CD14-positive monocyte (primary cell): ENCODE data around the gene SMARCAL1. TPM values are rescaled to one million over a fixed set of nuclear protein-coding genes. Genes with fewer than 3 reads are reported as not detected.

ENCODE experiments used
- DNase-seq, 3 donors: peaks; one replicate each; pipeline ENCODE4 v3.0.0-alpha.2; 2011 to 2022
- H2AFZ ChIP-seq: 2 replicates; pipeline ENCODE4 v1.6.0; 2012; ENCODE audit warnings: mild to moderate bottlenecking, low read depth, low read length, inconsistent platforms; ENCODE audit not compliant: insufficient read depth, poor library complexity, severe bottlenecking
- H3K27ac ChIP-seq, 2 donors: 1 replicate in 1 of 2; 2 replicates in 1 of 2; pipeline ENCODE4 v1.5.1; 2012 to 2013; ENCODE audit warnings: low read length in 2 of 2, control low read depth in 1 of 2, inconsistent platforms in 1 of 2, low read depth in 1 of 2, mild to moderate bottlenecking in 1 of 2
- H3K27me3 ChIP-seq, 2 donors: one replicate each; pipeline versions ENCODE4 v1.6.0 to v1.6.1; 2011 to 2013; ENCODE audit warnings: low read length in 2 of 2; ENCODE audit not compliant: control insufficient read depth in 2 of 2, insufficient read depth in 2 of 2
- H3K36me3 ChIP-seq, 2 donors: replicated peaks in 1 of 2; 1 replicate in 1 of 2; 2 replicates in 1 of 2; pipeline versions ENCODE4 v1.5.1 to v1.6.1; 2012 to 2013; ENCODE audit warnings: low read length in 2 of 2, control low read depth in 1 of 2, inconsistent platforms in 1 of 2, mild to moderate bottlenecking in 1 of 2; ENCODE audit not compliant: insufficient read depth in 2 of 2, control insufficient read depth in 1 of 2
- H3K4me1 ChIP-seq, 2 donors: 1 replicate in 1 of 2; 2 replicates in 1 of 2; pipeline versions ENCODE4 v1.5.1 to v1.6.1; 2012 to 2013; ENCODE audit warnings: low read length in 2 of 2, control low read depth in 1 of 2, inconsistent platforms in 1 of 2, mild to moderate bottlenecking in 1 of 2, moderate library complexity in 1 of 2; ENCODE audit not compliant: insufficient read depth in 2 of 2, control insufficient read depth in 1 of 2
- H3K4me2 ChIP-seq: replicated peaks from 2 replicates; pipeline ENCODE3; 2012; ENCODE audit warnings: low read length, moderate library complexity, mild to moderate bottlenecking; ENCODE audit not compliant: poor library complexity, severe bottlenecking; ENCODE audit errors: extremely low read depth
- H3K4me3 ChIP-seq, 3 experiments: fragments of 200-600 bp in 1 of 3; sonication (generic) in 1 of 3; replicated peaks in 1 of 3; 1 replicate in 2 of 3; 2 replicates in 1 of 3; pipeline ENCODE4 v1.5.1; 2011 to 2013; ENCODE audit warnings: low read length in 3 of 3, mild to moderate bottlenecking in 3 of 3, control low read depth in 2 of 3, low read depth in 2 of 3, inconsistent platforms in 1 of 3, moderate library complexity in 1 of 3
- H3K79me2 ChIP-seq: 2 replicates; pipeline ENCODE4 v1.6.0; 2012; ENCODE audit warnings: mild to moderate bottlenecking, control low read depth, inconsistent platforms, low read length, moderate library complexity; ENCODE audit not compliant: insufficient read depth
- H3K9ac ChIP-seq: 2 replicates; pipeline ENCODE4 v1.6.0; 2017; ENCODE audit warnings: low read length, mild to moderate bottlenecking; ENCODE audit not compliant: insufficient read depth, poor library complexity, severe bottlenecking
- H3K9me3 ChIP-seq, 2 donors: replicated peaks in 1 of 2; 1 replicate in 1 of 2; 2 replicates in 1 of 2; pipeline versions ENCODE4 v1.5.1 to v1.6.1; 2012 to 2013; ENCODE audit warnings: low read length in 2 of 2, control low read depth in 1 of 2; ENCODE audit not compliant: control insufficient read depth in 1 of 2, insufficient read depth in 1 of 2
- H4K20me1 ChIP-seq: 2 replicates; pipeline ENCODE4 v1.6.0; 2012; ENCODE audit warnings: mild to moderate bottlenecking, low read length, control low read depth, moderate library complexity; ENCODE audit not compliant: insufficient read depth
- H3K27ac Mint-ChIP-seq, 7 donors: one replicate each; pipeline ENCODE4 v1.8.0; 2020; ENCODE audit warnings: mild to moderate bottlenecking in 7 of 7, mixed read lengths in 7 of 7, moderate library complexity in 6 of 7, inconsistent platforms in 2 of 7
- H3K27me3 Mint-ChIP-seq, 3 donors: one replicate each; pipeline ENCODE4 v1.8.0; 2021 to 2022; ENCODE audit warnings: low read depth in 3 of 3, mild to moderate bottlenecking in 3 of 3, mixed read lengths in 3 of 3, moderate library complexity in 3 of 3, inconsistent platforms in 1 of 3
- H3K36me3 Mint-ChIP-seq, 2 donors: one replicate each; pipeline ENCODE4 v1.8.0; 2020; ENCODE audit warnings: mixed read lengths in 2 of 2, inconsistent platforms in 1 of 2, mild to moderate bottlenecking in 1 of 2
- H3K4me1 Mint-ChIP-seq: one replicate; pipeline ENCODE4 v1.8.0; 2020; ENCODE audit warnings: mild to moderate bottlenecking, mixed read lengths
- H3K4me3 Mint-ChIP-seq, 2 donors: one replicate each; pipeline ENCODE4 v1.8.0; 2020; ENCODE audit warnings: mild to moderate bottlenecking in 2 of 2, mixed read lengths in 2 of 2, moderate library complexity in 1 of 2
- H3K9me3 Mint-ChIP-seq, 7 donors: one replicate each; pipeline ENCODE4 v1.8.0; 2020 to 2022; ENCODE audit warnings: mixed read lengths in 7 of 7, mild to moderate bottlenecking in 6 of 7, moderate library complexity in 6 of 7, inconsistent platforms in 2 of 7
- CTCF ChIP-seq: fragments of 200-600 bp; IDR thresholded peaks from one replicate; pipeline ENCODE4 v1.8.0; 2022; ENCODE audit warnings: antibody characterized with exemption, mild to moderate bottlenecking
- WGBS: methylation state at CpG from one replicate; pipeline ENCODE4 v1.1.5; 2013; ENCODE audit warnings: missing lambda C conversion rate; ENCODE audit not compliant: insufficient coverage; 5-methylcytosine and 5-hydroxymethylcytosine counted together
- intact Hi-C, 2 donors: fragments of 100-400 bp; cut with micrococcal nuclease; formaldehyde crosslinking; loops; one replicate each; pipeline versions ENCODE4 v1.15.0 to v1.15.1; 2023
- polyA plus RNA-seq, 3 donors: library from polyadenylated mRNA; depleted of rRNA in 1 of 3; unstranded in 2 of 3; stranded (reverse) in 1 of 3; fragments of 300-500 nt in 2 of 3; fragments of >200 nt in 1 of 3; fragmentation: Illumina TruSeq in 2 of 3; gene quantifications; 1 replicate in 2 of 3; 2 replicates in 1 of 3; pipeline ENCODE4 v1.2.3, GENCODE V29; 2012 to 2021

The SMARCAL1 gene
- polyA plus RNA-seq, 3 donors, result 10.5 to 13.3 (median 11.5) TPM

- no peak overlapping the region for H2AFZ ChIP-seq
- H3K4me2 ChIP-seq, result no peak overlapping the region
- no peak overlapping the region for H3K4me3 ChIP-seq
- no peaks in the 10 kb centered on the region for H3K4me1 ChIP-seq
- intact Hi-C loops, result no loop called here
- H3K9me3 ChIP-seq, result no peaks in the 10 kb centered on the region
- no peak for TF ChIP-seq CTCF
- H3K9ac ChIP-seq, result no peak overlapping the region
- DNase-seq, result no peak
- no peaks in the 10 kb centered on the region for H4K20me1 ChIP-seq
- WGBS, result no CpG with 5 or more reads among the region's 1 CpG
- H3K36me3 ChIP-seq, result no peaks in the 10 kb centered on the region
- Mint-ChIP-seq H3K9me3 (peaks cover 0 to 7% (median 0%) of the 10 kb centered on the region in 7 donors), H3K4me1 (no peaks in the 10 kb centered on the region), H3K4me3 (no peak overlapping the region), H3K36me3 (no peaks in the 10 kb centered on the region), H3K27me3 (peaks cover 0 to 3% (median 2%) of the 10 kb centered on the region in 3 donors), H3K27ac (no peak overlapping the region)
- H3K27me3 ChIP-seq, result no peaks in the 10 kb centered on the region
- H3K79me2 ChIP-seq, result no peaks in the 10 kb centered on the region
- no peak overlapping the region for H3K27ac ChIP-seq
These were observed 114.7 kb downstream of the SMARCAL1 start for GRCh38 chr2:216526939-216527338.

- no peaks in the 10 kb centered on the region for H3K36me3 ChIP-seq
These were observed 115.3 kb downstream of the SMARCAL1 start for GRCh38 chr2:216527600-216527999.

More at GRCh38 chr2:216527600-216527999, 115.3 kb downstream of the SMARCAL1 start:
- Mint-ChIP-seq H3K9me3 (peaks cover 0 to 7% (median 0%) of the 10 kb centered on the region in 7 donors), H3K4me3 (no peak overlapping the region), H3K27ac (no peak overlapping the region), H3K36me3 (no peaks in the 10 kb centered on the region), H3K4me1 (no peaks in the 10 kb centered on the region), H3K27me3 (peaks cover 0 to 3% (median 2%) of the 10 kb centered on the region in 3 donors)
- Histone ChIP-seq H3K27me3 (no peaks in the 10 kb centered on the region), H4K20me1 (no peaks in the 10 kb centered on the region), H3K79me2 (no peaks in the 10 kb centered on the region), H2AFZ (no peak overlapping the region), H3K9ac (no peak overlapping the region), H3K4me1 (no peaks in the 10 kb centered on the region), H3K4me3 (no peak overlapping the region), H3K4me2 (no peak overlapping the region), H3K27ac (no peak overlapping the region), H3K9me3 (no peaks in the 10 kb centered on the region)
- whole genome bisulfite sequencing, result no CpG with 5 or more reads among the region's 1 CpG
- DNase-seq, result no peak
- intact Hi-C loops, result no loop called here
- TF ChIP-seq CTCF, result no peak
